Naive thymus-derived CD4-positive, alpha-beta T cell (primary cell): ENCODE results near the gene MFAP1. TPM values are rescaled to one million over a fixed set of nuclear protein-coding genes. Genes with fewer than 3 reads are reported as not detected.

Experiments
- ATAC-seq: fragments of 150-1000 bp; cut with Tn5 transposase; 2 replicates; pipeline ENCODE4 v1.10.0; 2021; ENCODE audit warnings: mild to moderate bottlenecking, moderate library complexity
- CTCF ChIA-PET: fragments of 350-600 bp; sonication (Branson Sonifier 250); formaldehyde crosslinking; loops from one replicate; lab custom pipeline; 2021; ENCODE audit warnings: antibody characterized with exemption; lab: Charles Lee
- POLR2A ChIA-PET: fragments of 350-600 bp; sonication (Branson Sonifier 250); formaldehyde crosslinking; loops from one replicate; lab custom pipeline; 2021; ENCODE audit warnings: antibody characterized with exemption, inconsistent platforms; lab: Charles Lee
- DNase-seq, 9 donors: peaks; one replicate each; pipeline versions ENCODE4 v3.0.0 to v3.0.0-alpha.2; 2020 to 2022; ENCODE audit warnings: mixed read lengths in 1 of 9
- H3K27ac ChIP-seq: one replicate; pipeline ENCODE4 v1.7.0; 2013; ENCODE audit warnings: mild to moderate bottlenecking, low read depth, low read length, moderate library complexity
- H3K27me3 ChIP-seq, 2 donors: one replicate each; pipeline ENCODE4 v1.7.0; 2013; ENCODE audit warnings: low read length in 2 of 2, mild to moderate bottlenecking in 2 of 2, moderate library complexity in 2 of 2; ENCODE audit not compliant: control insufficient read depth in 2 of 2, insufficient read depth in 2 of 2
- H3K36me3 ChIP-seq, 3 experiments: 1 replicate in 2 of 3; 2 replicates in 1 of 3; pipeline ENCODE4 v1.7.0; 2013; ENCODE audit warnings: low read length in 3 of 3, mild to moderate bottlenecking in 3 of 3, moderate library complexity in 1 of 3; ENCODE audit not compliant: insufficient read depth in 3 of 3, control insufficient read depth in 2 of 3
- H3K4me1 ChIP-seq, 2 donors: one replicate each; pipeline ENCODE4 v1.7.0; 2013; ENCODE audit warnings: low read length in 2 of 2, mild to moderate bottlenecking in 2 of 2, moderate library complexity in 1 of 2; ENCODE audit not compliant: control insufficient read depth in 2 of 2, insufficient read depth in 2 of 2
- H3K4me3 ChIP-seq: 2 replicates; pipeline ENCODE4 v1.7.0; 2013; ENCODE audit warnings: mild to moderate bottlenecking, low read length
- H3K9me3 ChIP-seq, 3 experiments: 1 replicate in 2 of 3; 2 replicates in 1 of 3; pipeline ENCODE4 v1.7.0; 2013; ENCODE audit warnings: low read length in 3 of 3; ENCODE audit not compliant: control insufficient read depth in 2 of 3
- H3K27ac Mint-ChIP-seq, 9 donors: one replicate each; pipeline ENCODE4 v1.8.0; 2020 to 2022; ENCODE audit warnings: mixed read lengths in 9 of 9, mild to moderate bottlenecking in 8 of 9, moderate library complexity in 5 of 9, inconsistent platforms in 2 of 9
- H3K27me3 Mint-ChIP-seq, 5 donors: one replicate each; pipeline ENCODE4 v1.8.0; 2021 to 2022; ENCODE audit warnings: mixed read lengths in 5 of 5, mild to moderate bottlenecking in 1 of 5
- H3K36me3 Mint-ChIP-seq, 5 donors: one replicate each; pipeline ENCODE4 v1.8.0; 2020 to 2022; ENCODE audit warnings: mixed read lengths in 5 of 5, mild to moderate bottlenecking in 3 of 5, inconsistent platforms in 1 of 5
- H3K4me1 Mint-ChIP-seq, 7 donors: one replicate each; pipeline ENCODE4 v1.8.0; 2020 to 2022; ENCODE audit warnings: mixed read lengths in 7 of 7, mild to moderate bottlenecking in 3 of 7, inconsistent platforms in 1 of 7
- H3K4me3 Mint-ChIP-seq, 10 donors: one replicate each; pipeline ENCODE4 v1.8.0; 2020 to 2022; ENCODE audit warnings: mild to moderate bottlenecking in 10 of 10, mixed read lengths in 10 of 10, moderate library complexity in 6 of 10, inconsistent platforms in 2 of 10
- H3K9me3 Mint-ChIP-seq, 11 donors: one replicate each; pipeline ENCODE4 v1.8.0; 2020 to 2022; ENCODE audit warnings: mixed read lengths in 11 of 11, mild to moderate bottlenecking in 4 of 11, inconsistent platforms in 1 of 11, moderate library complexity in 1 of 11
- intact Hi-C, 2 donors: fragments of 100-400 bp; cut with micrococcal nuclease; formaldehyde crosslinking; loops; one replicate each; pipeline ENCODE4 v1.15.1; 2023
- polyA plus RNA-seq, 2 donors: library from polyadenylated mRNA; unstranded; fragments of 300-500 nt; fragmentation: Illumina TruSeq; gene quantifications; one replicate each; pipeline ENCODE4 v1.2.3, GENCODE V29; 2021
- total RNA-seq, 6 experiments: library from RNA in 5 of 6; stranded (reverse) in 5 of 6; gene quantifications; 1 replicate in 5 of 6; 2 replicates in 1 of 6; pipeline ENCODE4 v1.2.3 and lab custom pipeline; 2021 to 2026

Gene MFAP1
- 10 to 100 TPM in 4 of 5 experiments, 1 to 10 TPM in 1; 8.5 to 37.3 (median 21.8) TPM for total RNA-seq
- 10 to 100 TPM in 1 of 2 donors, 1 to 10 TPM in 1; 8.1 to 22.4 TPM for polyA plus RNA-seq
- total RNA-seq (lab: John Stamatoyannopoulos, UW), result 25.8 reads per million, percentile 56 among the genes with 10 or more reads in this experiment

- H3K27ac ChIP-seq, result peak within 1 kb of the TSS; percentile 97
- Mint-ChIP-seq H3K27me3 (no peaks in the 10 kb centered on the region), H3K4me1 (peaks cover 37 to 81% (median 53%) of the 10 kb centered on the region in 7 donors), H3K27ac (peak within 1 kb of the TSS; percentile 95 to 99 (median 98)), H3K4me3 (peak within 1 kb of the TSS; percentile 94 to 100 (median 98)), H3K9me3 (no peaks in the 10 kb centered on the region), H3K36me3 (peaks cover 0 to 21% (median 0%) of the 10 kb centered on the region in 5 donors)
- H3K36me3 ChIP-seq, result peaks cover 0 to 4% (median 0%) of the 10 kb centered on the region in 3 experiments
- CTCF ChIA-PET, result interaction anchor here (1.0 kb wide), 1 partner anchor 24 kb away, joined by 4 read pairs; the partner anchor contains the start of gene HYPK
- intact Hi-C loops, result loop anchor here (1.0 to 10.0 kb wide), 12 partner anchors 24 to 1578 kb away; partner anchors contain the start of genes CTDSPL2 (in 2 of the 2), GANC (in 2 of the 2), HYPK (in 2 of the 2) and PDIA3 (in 2 of the 2)
- POLR2A ChIA-PET, result interaction anchor here (0.6 to 4.5 kb wide), 14 partner anchors 10 to 1578 kb away, joined by 3 to 42 read pairs (median 4); partner anchors contain the start of genes ELL3, HYPK, SERF2 and SERINC4
- ATAC-seq, result peak; percentile 94
- no peaks in the 10 kb centered on the region for H3K9me3 ChIP-seq
- H3K4me1 ChIP-seq, result peaks cover 32 to 34% of the 10 kb centered on the region in 2 donors
- H3K27me3 ChIP-seq, result no peaks in the 10 kb centered on the region
- peak within 1 kb of the TSS; percentile 100 for H3K4me3 ChIP-seq
- DNase-seq, result peak; percentile 63 to 94 (median 89)
These were observed at the start of gene MFAP1 for GRCh38 chr15:43824302-43825246. TSS of gene MFAP1 (minus strand) at chr15:43824690. CDS start at chr15:43824569, 121 bp downstream.

- Histone ChIP-seq H3K9me3 (no peaks in the 10 kb centered on the region), H3K4me1 (peaks cover 0 to 3% of the 10 kb centered on the region in 2 donors), H3K27ac (no peak overlapping the region), H3K4me3 (no peak overlapping the region), H3K27me3 (no peaks in the 10 kb centered on the region), H3K36me3 (no peaks in the 10 kb centered on the region)
- no peak for ATAC-seq
- ChIA-PET CTCF (no interaction called here), POLR2A (no interaction called here)
- Mint-ChIP-seq H3K9me3 (no peaks in the 10 kb centered on the region), H3K27me3 (no peaks in the 10 kb centered on the region), H3K36me3 (peaks cover 0 to 13% (median 9%) of the 10 kb centered on the region in 5 donors), H3K27ac (no peak overlapping the region), H3K4me1 (peaks cover 0 to 2% (median 0%) of the 10 kb centered on the region in 7 donors), H3K4me3 (no peak overlapping the region)
- DNase-seq, result no peak
- intact Hi-C loops, result loop anchor here in 1 of 2 donors (2.0 kb wide), 1 partner anchor 629 kb away; no protein-coding TSS in a partner anchor
These were observed 49.2 kb upstream of the MFAP1 start for GRCh38 chr15:43873651-43874050.

GRCh38 chr15:43872416-43873020 lies 48.0 kb upstream of the MFAP1 start:
- Mint-ChIP-seq H3K27ac (no peak overlapping the region), H3K4me3 (no peak overlapping the region), H3K9me3 (no peaks in the 10 kb centered on the region), H3K36me3 (peaks cover 0 to 15% (median 9%) of the 10 kb centered on the region in 5 donors), H3K27me3 (no peaks in the 10 kb centered on the region), H3K4me1 (peaks cover 0 to 5% (median 0%) of the 10 kb centered on the region in 7 donors)
- DNase-seq, result peak in 2 of 9 donors; percentile 11 to 22
- CTCF ChIA-PET, result no interaction called here
- intact Hi-C loops, result loop anchor here (1.0 to 2.0 kb wide), 2 partner anchors 194 to 630 kb away; no protein-coding TSS in a partner anchor
- H3K27me3 ChIP-seq, result no peaks in the 10 kb centered on the region
- POLR2A ChIA-PET, result no interaction called here
- H3K27ac ChIP-seq, result no peak overlapping the region
- no peaks in the 10 kb centered on the region for H3K36me3 ChIP-seq
- ATAC-seq, result no peak
- peaks cover 0 to 3% of the 10 kb centered on the region in 2 donors for H3K4me1 ChIP-seq
- no peak overlapping the region for H3K4me3 ChIP-seq
- no peaks in the 10 kb centered on the region for H3K9me3 ChIP-seq

- CTCF ChIA-PET, result interaction anchor here (0.7 kb wide), 1 partner anchor 625 kb away, joined by 3 read pairs; no protein-coding TSS in a partner anchor
These were observed 47.3 kb upstream of the MFAP1 start for GRCh38 chr15:43871835-43872234.

GRCh38 chr15:43868406-43868805 lies 43.9 kb upstream of the MFAP1 start:
- H3K36me3 ChIP-seq, result peaks cover 0 to 12% (median 5%) of the 10 kb centered on the region in 3 experiments
- ChIA-PET POLR2A (interaction anchor here (0.8 kb wide), 1 partner anchor 635 kb away, joined by 3 read pairs; no protein-coding TSS in a partner anchor), CTCF (no interaction called here)
- ATAC-seq (no peak), DNase-seq (no peak)
- no peak overlapping the region for H3K4me3 Mint-ChIP-seq
- H3K27ac Mint-ChIP-seq, result no peak overlapping the region
- H3K9me3 Mint-ChIP-seq, result no peaks in the 10 kb centered on the region
- no peaks in the 10 kb centered on the region for H3K9me3 ChIP-seq
- H3K4me1 ChIP-seq, result peaks cover 0 to 3% of the 10 kb centered on the region in 2 donors
- peaks cover 0 to 27% (median 18%) of the 10 kb centered on the region in 5 donors for H3K36me3 Mint-ChIP-seq
- no peak overlapping the region for H3K27ac ChIP-seq
- peaks cover 0 to 5% (median 0%) of the 10 kb centered on the region in 7 donors for H3K4me1 Mint-ChIP-seq
- no peak overlapping the region for H3K4me3 ChIP-seq
- H3K27me3 ChIP-seq, result no peaks in the 10 kb centered on the region
- H3K27me3 Mint-ChIP-seq, result no peaks in the 10 kb centered on the region
- intact Hi-C loops, result no loop called here

More at GRCh38 chr15:43871835-43872234, 47.3 kb upstream of the MFAP1 start:
- Histone ChIP-seq H3K36me3 (no peaks in the 10 kb centered on the region), H3K27ac (no peak overlapping the region), H3K4me3 (no peak overlapping the region), H3K27me3 (no peaks in the 10 kb centered on the region), H3K9me3 (no peaks in the 10 kb centered on the region), H3K4me1 (peaks cover 0 to 3% of the 10 kb centered on the region in 2 donors)
- no peak for ATAC-seq
- intact Hi-C loops, result loop anchor here (1.0 to 2.0 kb wide), 2 partner anchors 194 to 631 kb away; no protein-coding TSS in a partner anchor
- H3K9me3 Mint-ChIP-seq, result no peaks in the 10 kb centered on the region
- H3K27ac Mint-ChIP-seq, result peak overlapping the region in 1 of 9 donors; percentile 23
- peaks cover 0 to 16% (median 11%) of the 10 kb centered on the region in 5 donors for H3K36me3 Mint-ChIP-seq
- POLR2A ChIA-PET, result no interaction called here
- H3K27me3 Mint-ChIP-seq, result no peaks in the 10 kb centered on the region
- no peak for DNase-seq
- peaks cover 0 to 5% (median 0%) of the 10 kb centered on the region in 7 donors for H3K4me1 Mint-ChIP-seq
- no peak overlapping the region for H3K4me3 Mint-ChIP-seq

- CTCF ChIA-PET, result interaction anchor here (0.6 kb wide), 1 partner anchor 245 kb away, joined by 3 read pairs; no protein-coding TSS in a partner anchor
- Mint-ChIP-seq H3K27me3 (no peaks in the 10 kb centered on the region), H3K9me3 (no peaks in the 10 kb centered on the region), H3K27ac (no peak overlapping the region), H3K4me3 (no peak overlapping the region), H3K36me3 (peaks cover 0 to 24% (median 18%) of the 10 kb centered on the region in 5 donors), H3K4me1 (peaks cover 0 to 3% (median 0%) of the 10 kb centered on the region in 7 donors)
- Histone ChIP-seq H3K9me3 (no peaks in the 10 kb centered on the region), H3K27ac (no peak overlapping the region), H3K27me3 (no peaks in the 10 kb centered on the region), H3K4me1 (no peaks in the 10 kb centered on the region), H3K4me3 (no peak overlapping the region), H3K36me3 (peaks cover 0 to 12% (median 5%) of the 10 kb centered on the region in 3 experiments)
- intact Hi-C loops, result no loop called here
- POLR2A ChIA-PET, result no interaction called here
- DNase-seq (no peak), ATAC-seq (no peak)
These were observed 42.6 kb upstream of the MFAP1 start for GRCh38 chr15:43867096-43867495.
